Measurements from ENCODE around the gene DCLRE1A.

DCLRE1A gene
- long read RNA-seq, full-length matches to known transcripts: 68 of 91 reads
- long read RNA-seq, partial matches to known transcripts: 16 of 91 reads
- long read RNA-seq, other reads (novel, unspliced or antisense): 7 of 91 reads

DNA sequence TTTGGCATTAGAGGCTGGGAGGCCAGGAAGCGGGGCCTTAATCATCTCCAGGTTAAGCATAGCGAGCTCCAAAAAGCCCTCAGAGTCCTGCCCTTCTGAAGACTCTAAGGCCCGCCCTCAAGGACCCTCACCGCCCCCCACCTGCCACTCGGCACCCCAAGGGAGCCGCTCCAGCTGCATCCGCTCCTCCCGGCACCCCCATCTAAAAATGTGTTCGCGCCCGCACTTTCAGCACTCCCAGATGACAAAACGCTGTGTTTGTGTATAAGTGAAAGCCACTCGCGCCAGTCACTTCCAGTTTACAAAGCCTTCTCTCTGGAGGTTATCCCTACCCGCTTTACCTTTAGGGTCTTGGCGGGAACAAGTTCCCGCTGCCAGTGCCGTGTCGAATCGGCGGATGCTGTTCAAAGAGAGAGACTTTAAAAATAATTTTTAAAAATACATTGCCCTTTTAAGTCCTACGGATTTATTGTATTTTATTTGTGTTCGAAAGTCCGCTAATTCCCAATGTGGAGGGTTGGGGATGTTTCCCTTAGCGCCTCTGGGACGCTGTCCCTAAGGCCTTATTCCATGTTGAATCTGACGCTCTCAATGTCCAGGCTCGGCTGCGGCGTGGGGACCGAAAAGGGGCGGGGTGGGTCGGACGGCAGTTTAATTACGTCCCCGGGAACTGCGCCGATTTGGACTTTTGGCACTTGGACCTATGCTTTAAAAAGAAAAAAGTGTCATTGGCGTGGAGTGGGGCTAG is at the start of gene DCLRE1A, which contains the start of gene NHLRC2:
Gene DCLRE1A (minus strand): TSS at position 70 of the 748 bp plus-strand sequence. CDS start 900 bp downstream, outside the sequence.
Gene NHLRC2 (plus strand): TSS at position 649 of the 748 bp plus-strand sequence. CDS start 212 bp downstream, outside the sequence.
- DNase-seq (ENCODE audit: low read depth in 1 of 2, low spot score in 1 of 2): peak; percentile 52 to 82
- Histone ChIP-seq H3K27me3 (ENCODE audit: insufficient read depth, poor library complexity, severe bottlenecking) (no peaks in the 10 kb centered on the region), H3K27ac (replicated peaks) (peak within 1 kb of the TSS; percentile 94), H3K4me3 (replicated peaks; ENCODE audit: insufficient read depth, low read length) (peak within 1 kb of the TSS; percentile 88)
- 0 out of 2 replicates have a peak, but pooled peaks have one; percentile 49 for TF ChIP-seq POLR2AphosphoS5 (IDR thresholded peaks at IDR 0.05; ENCODE audit: low read depth)
- no peak for TF ChIP-seq SPI1 (IDR thresholded peaks at IDR 0.05; ENCODE audit: borderline replicate concordance, low read depth)
- peak; percentile 30; the same call in 1 of the 2 replicates for TF ChIP-seq GABPA (IDR thresholded peaks at IDR 0.05; ENCODE audit: low read depth)
- TF ChIP-seq, protein P1, sequence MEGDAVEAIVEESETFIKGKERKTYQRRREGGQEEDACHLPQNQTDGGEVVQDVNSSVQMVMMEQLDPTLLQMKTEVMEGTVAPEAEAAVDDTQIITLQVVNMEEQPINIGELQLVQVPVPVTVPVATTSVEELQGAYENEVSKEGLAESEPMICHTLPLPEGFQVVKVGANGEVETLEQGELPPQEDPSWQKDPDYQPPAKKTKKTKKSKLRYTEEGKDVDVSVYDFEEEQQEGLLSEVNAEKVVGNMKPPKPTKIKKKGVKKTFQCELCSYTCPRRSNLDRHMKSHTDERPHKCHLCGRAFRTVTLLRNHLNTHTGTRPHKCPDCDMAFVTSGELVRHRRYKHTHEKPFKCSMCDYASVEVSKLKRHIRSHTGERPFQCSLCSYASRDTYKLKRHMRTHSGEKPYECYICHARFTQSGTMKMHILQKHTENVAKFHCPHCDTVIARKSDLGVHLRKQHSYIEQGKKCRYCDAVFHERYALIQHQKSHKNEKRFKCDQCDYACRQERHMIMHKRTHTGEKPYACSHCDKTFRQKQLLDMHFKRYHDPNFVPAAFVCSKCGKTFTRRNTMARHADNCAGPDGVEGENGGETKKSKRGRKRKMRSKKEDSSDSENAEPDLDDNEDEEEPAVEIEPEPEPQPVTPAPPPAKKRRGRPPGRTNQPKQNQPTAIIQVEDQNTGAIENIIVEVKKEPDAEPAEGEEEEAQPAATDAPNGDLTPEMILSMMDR (IDR thresholded peaks at IDR 0.05; ENCODE audit: insufficient read depth, low read length): no peak
- TF ChIP-seq, protein P2, sequence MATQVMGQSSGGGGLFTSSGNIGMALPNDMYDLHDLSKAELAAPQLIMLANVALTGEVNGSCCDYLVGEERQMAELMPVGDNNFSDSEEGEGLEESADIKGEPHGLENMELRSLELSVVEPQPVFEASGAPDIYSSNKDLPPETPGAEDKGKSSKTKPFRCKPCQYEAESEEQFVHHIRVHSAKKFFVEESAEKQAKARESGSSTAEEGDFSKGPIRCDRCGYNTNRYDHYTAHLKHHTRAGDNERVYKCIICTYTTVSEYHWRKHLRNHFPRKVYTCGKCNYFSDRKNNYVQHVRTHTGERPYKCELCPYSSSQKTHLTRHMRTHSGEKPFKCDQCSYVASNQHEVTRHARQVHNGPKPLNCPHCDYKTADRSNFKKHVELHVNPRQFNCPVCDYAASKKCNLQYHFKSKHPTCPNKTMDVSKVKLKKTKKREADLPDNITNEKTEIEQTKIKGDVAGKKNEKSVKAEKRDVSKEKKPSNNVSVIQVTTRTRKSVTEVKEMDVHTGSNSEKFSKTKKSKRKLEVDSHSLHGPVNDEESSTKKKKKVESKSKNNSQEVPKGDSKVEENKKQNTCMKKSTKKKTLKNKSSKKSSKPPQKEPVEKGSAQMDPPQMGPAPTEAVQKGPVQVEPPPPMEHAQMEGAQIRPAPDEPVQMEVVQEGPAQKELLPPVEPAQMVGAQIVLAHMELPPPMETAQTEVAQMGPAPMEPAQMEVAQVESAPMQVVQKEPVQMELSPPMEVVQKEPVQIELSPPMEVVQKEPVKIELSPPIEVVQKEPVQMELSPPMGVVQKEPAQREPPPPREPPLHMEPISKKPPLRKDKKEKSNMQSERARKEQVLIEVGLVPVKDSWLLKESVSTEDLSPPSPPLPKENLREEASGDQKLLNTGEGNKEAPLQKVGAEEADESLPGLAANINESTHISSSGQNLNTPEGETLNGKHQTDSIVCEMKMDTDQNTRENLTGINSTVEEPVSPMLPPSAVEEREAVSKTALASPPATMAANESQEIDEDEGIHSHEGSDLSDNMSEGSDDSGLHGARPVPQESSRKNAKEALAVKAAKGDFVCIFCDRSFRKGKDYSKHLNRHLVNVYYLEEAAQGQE (IDR thresholded peaks at IDR 0.05; ENCODE audit: insufficient replicate concordance, low read depth): peak; percentile 50

DNA sequence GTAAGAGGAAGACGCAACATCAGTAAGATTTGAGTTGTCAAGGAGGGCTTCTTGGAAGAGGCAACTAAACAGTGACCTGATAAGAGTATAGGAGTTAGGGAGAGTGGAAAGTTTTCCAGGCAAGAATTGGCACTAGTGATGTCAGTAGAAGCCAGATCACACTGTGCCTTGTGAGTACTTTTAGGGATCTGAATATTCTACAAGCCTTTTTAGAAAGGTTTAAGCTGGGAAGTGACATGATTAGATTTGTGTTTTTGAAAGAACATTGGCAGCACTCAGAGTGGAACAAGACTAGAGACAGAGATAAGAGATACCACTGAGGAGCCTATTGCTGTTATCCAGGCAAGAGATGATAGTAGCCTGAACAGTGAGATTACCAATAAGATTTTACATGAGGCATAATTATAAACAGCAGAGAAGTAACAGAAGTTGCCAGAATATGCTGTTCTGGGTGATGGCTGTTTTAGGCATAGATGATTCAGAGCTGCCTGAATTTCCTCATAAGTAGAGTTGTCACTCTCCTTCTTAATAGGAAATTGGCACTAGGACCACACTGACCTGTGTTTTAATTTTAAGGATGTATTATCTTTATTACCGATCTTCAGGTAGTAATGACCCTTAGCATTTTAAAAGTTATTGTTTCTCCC is 46.2 kb upstream of the DCLRE1A start:
- Histone ChIP-seq H3K27ac (replicated peaks) (no peak overlapping the region), H3K27me3 (ENCODE audit: insufficient read depth, poor library complexity, severe bottlenecking) (no peaks in the 10 kb centered on the region), H3K4me3 (replicated peaks; ENCODE audit: insufficient read depth, low read length) (no peak overlapping the region)
- TF ChIP-seq GABPA (IDR thresholded peaks at IDR 0.05; ENCODE audit: low read depth) (no peak), POLR2AphosphoS5 (IDR thresholded peaks at IDR 0.05; ENCODE audit: low read depth) (no peak), SPI1 (IDR thresholded peaks at IDR 0.05; ENCODE audit: borderline replicate concordance, low read depth) (no peak)
- TF ChIP-seq, protein P1 (IDR thresholded peaks at IDR 0.05; ENCODE audit: insufficient read depth, low read length): no peak
- TF ChIP-seq, protein P2 (IDR thresholded peaks at IDR 0.05; ENCODE audit: insufficient replicate concordance, low read depth): no peak
- DNase-seq (ENCODE audit: low read depth in 1 of 2, low spot score in 1 of 2): no peak

DNA sequence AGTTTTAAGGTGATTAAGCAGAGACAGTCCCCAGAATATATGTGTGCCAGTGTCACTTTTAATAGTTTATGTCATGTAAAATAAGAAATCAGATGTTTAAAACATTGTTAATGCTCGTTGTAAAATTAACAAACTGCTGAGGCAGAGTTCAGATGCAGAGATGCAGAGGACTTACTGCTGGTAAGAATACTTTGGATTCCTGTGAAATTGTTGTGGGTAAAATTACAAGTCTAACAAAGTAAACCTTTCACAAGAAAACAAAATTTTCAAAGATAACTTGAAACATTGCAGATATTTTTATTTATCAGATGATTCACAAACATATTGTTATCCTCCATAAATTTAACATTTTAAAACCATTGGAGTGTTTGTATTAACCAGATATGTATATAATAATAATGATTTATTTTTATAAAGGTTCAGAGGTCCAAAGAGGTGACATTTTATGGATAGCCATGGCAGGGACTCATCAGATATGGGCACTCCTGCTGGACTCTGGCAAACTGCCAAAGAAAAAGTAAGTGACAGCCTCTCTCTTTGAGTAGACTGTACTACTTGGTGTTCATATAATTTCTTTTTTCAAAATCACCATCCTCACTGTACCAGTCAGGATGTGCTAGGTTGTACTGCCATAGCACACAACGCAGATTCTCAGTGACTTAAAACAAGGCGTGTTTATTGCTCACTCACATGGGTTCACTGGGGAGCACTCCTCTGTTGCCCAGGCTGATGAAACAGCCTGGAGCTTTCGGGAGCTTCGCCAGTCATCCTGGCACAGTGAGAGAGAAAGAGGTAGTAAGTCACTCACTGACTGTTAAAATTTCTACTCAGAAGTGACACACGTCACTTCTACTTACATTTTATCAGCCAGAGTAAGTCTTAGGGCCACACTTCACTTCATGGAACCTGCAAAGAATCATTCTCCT is 44.1 kb upstream of the DCLRE1A start:
- no peak for TF ChIP-seq POLR2AphosphoS5 (IDR thresholded peaks at IDR 0.05; ENCODE audit: low read depth)
- no peak for TF ChIP-seq GABPA (IDR thresholded peaks at IDR 0.05; ENCODE audit: low read depth)
- TF ChIP-seq, protein P2 (IDR thresholded peaks at IDR 0.05; ENCODE audit: insufficient replicate concordance, low read depth): no peak
- TF ChIP-seq, protein P1 (IDR thresholded peaks at IDR 0.05; ENCODE audit: insufficient read depth, low read length): no peak
- no peak for TF ChIP-seq SPI1 (IDR thresholded peaks at IDR 0.05; ENCODE audit: borderline replicate concordance, low read depth)
- H3K27me3 ChIP-seq (ENCODE audit: insufficient read depth, poor library complexity, severe bottlenecking): no peaks in the 10 kb centered on the region
- no peak for DNase-seq (ENCODE audit: low read depth in 1 of 2, low spot score in 1 of 2)
- H3K4me3 ChIP-seq (replicated peaks; ENCODE audit: insufficient read depth, low read length): no peak overlapping the region
- H3K27ac ChIP-seq (replicated peaks): no peak overlapping the region
